Esophagus (tissue), 2 donors: Measurements from ENCODE around the gene NPLOC4. TPM values are rescaled to one million over a fixed set of nuclear protein-coding genes. Genes with fewer than 3 reads are reported as not detected.

ENCODE experiments used
- H3K27ac ChIP-seq, 2 donors: one replicate each; pipeline ENCODE4 v1.5.1; 2013; ENCODE audit warnings: low read depth in 2 of 2, mild to moderate bottlenecking in 2 of 2, inconsistent platforms in 1 of 2, low read length in 1 of 2, moderate library complexity in 1 of 2
- H3K27me3 ChIP-seq, 2 donors: one replicate each; pipeline ENCODE4 v1.6.1; 2013; ENCODE audit warnings: low read length in 2 of 2, control low read depth in 1 of 2, mild to moderate bottlenecking in 1 of 2; ENCODE audit not compliant: insufficient read depth in 2 of 2, control insufficient read depth in 1 of 2
- H3K36me3 ChIP-seq, 2 donors: one replicate each; pipeline ENCODE4 v1.6.1; 2013; ENCODE audit warnings: low read length in 1 of 2; ENCODE audit not compliant: control insufficient read depth in 2 of 2, insufficient read depth in 2 of 2
- H3K4me1 ChIP-seq, 2 donors: one replicate each; pipeline ENCODE4 v1.6.1; 2013; ENCODE audit warnings: low read length in 1 of 2; ENCODE audit not compliant: control insufficient read depth in 2 of 2, insufficient read depth in 2 of 2
- H3K4me3 ChIP-seq, 2 donors: one replicate each; pipeline ENCODE4 v1.5.1; 2013; ENCODE audit warnings: low read length in 2 of 2, mild to moderate bottlenecking in 2 of 2, low read depth in 1 of 2, moderate library complexity in 1 of 2
- H3K9me3 ChIP-seq, 2 donors: one replicate each; pipeline ENCODE4 v1.6.1; 2013; ENCODE audit warnings: mild to moderate bottlenecking in 2 of 2, low read depth in 1 of 2, low read length in 1 of 2, moderate library complexity in 1 of 2; ENCODE audit not compliant: control insufficient read depth in 2 of 2, insufficient read depth in 1 of 2
- WGBS, 2 donors: extraction: QIAGEN DNeasy Blood & Tissue Kit; methylation state at CpG; one replicate each; pipeline ENCODE4 v1.1.7; 2013; 5-methylcytosine and 5-hydroxymethylcytosine counted together
- polyA plus RNA-seq, 2 donors: library from polyadenylated mRNA; stranded (reverse); fragments of 200-250 nt; gene quantifications; one replicate each; pipeline ENCODE4 v1.2.3, GENCODE V29; 2013
- donor health status: healthy with polysubstance abuse.
- donor health status: Bipolar disorder and iron deficiency.

The NPLOC4 gene
- polyA plus RNA-seq, 2 donors = 30.6 to 38.8 TPM

DNA sequence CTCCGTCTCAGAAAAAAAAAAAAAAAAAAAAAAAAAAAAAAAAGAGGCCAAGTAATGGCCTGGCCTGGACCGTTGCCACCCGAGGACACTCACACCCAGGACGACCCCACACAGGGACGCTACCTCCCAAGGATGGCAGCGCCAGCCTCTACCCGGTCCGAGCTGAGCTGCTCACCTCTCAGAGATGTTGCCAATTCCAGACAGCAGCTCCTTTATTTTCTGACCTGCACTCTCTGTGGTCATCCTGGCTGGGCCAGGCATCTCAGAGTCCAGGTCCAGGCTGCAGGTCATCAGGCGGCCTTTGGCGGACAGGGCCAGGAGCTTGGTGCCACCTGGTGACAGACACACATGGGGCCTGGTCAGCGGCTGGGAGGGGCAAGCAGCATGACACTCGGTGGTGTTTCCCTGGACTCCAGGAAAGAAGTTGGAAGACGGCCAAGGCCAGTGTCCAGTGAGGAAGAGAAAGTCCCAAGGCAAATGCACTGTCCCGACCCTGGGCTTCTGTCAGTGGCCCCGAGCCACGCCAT, 87.8 kb downstream of the NPLOC4 start:
- Histone ChIP-seq H3K4me3 (no peak overlapping the region), H3K36me3 (peaks cover 3 to 49% of the 10 kb centered on the region in 2 donors), H3K9me3 (no peaks in the 10 kb centered on the region), H3K4me1 (peaks cover 2 to 18% of the 10 kb centered on the region in 2 donors), H3K27ac (no peak overlapping the region), H3K27me3 (no peaks in the 10 kb centered on the region)
- 85 to 87% methylated on average over 15 to 16 of the region's 16 CpGs for WGBS, 2 donors

DNA sequence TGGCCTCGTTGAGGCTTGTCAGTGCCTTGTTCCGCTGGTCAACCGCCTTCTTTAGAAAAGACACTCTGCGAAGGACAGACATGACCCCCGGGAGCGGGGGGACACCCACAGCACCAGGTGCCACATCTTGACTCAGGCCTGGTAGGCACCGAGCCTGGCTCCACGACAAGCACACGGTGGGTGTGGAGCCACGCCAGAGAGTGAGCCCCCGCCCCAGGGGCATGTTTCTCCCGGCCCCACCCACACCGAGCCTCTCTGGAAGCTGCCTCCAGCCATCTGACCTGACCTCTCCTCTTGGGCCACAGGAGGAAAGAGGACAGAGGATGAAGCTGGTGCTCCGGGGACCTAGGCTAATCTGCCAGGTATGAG, 89.3 kb downstream of the NPLOC4 start:
- H3K27me3 ChIP-seq = no peaks in the 10 kb centered on the region

DNA sequence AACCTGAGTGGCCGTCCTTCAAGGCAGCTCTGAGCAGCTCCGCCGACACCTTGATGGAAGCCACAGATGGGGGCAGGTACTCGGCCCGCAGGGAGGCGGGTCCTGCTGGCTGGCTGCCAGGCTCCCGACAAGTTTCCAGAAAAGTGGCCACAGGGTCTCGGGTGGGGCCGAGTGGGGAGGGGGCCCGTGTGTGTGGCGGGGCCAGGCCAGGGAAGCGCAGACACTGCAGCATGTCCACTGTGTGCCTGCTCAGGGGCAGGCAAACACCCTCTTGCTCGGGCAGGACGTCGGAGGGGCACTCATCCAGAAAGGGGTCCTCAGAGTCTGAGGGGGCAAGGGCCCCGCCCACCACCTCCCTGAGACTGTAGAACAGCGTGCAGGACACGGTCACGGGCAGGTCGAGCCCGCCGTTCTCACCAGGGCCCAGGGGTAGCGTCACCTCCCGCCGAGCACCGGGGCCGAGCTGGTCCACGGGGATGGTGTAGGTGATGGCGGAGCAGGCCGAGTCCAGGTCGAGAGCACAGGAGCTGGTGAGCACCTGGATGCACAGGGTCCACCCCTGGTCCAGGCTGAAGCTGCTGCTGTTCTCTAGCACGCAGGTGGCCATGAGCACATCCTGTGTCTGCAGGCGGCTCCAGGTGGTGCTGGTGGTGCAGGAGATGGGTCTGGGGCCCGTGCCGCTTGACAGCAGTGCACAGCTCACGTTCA, 89.9 kb downstream of the NPLOC4 start:
- Histone ChIP-seq H3K4me1 (peaks cover 2 to 9% of the 10 kb centered on the region in 2 donors), H3K9me3 (no peaks in the 10 kb centered on the region), H3K27me3 (no peaks in the 10 kb centered on the region), H3K27ac (no peak overlapping the region), H3K4me3 (no peak overlapping the region), H3K36me3 (peaks cover 3 to 65% of the 10 kb centered on the region in 2 donors)
- WGBS, 2 donors = 81 to 86% methylated on average over 34 to 36 of the region's 36 CpGs

More for the DNA sequence above, 89.3 kb downstream of the NPLOC4 start:
- no peak overlapping the region for H3K27ac ChIP-seq
- H3K9me3 ChIP-seq = no peaks in the 10 kb centered on the region
- WGBS, 2 donors = 78 to 82% methylated on average over 14 of the region's 14 CpGs
- no peak overlapping the region for H3K4me3 ChIP-seq
- peaks cover 3 to 62% of the 10 kb centered on the region in 2 donors for H3K36me3 ChIP-seq
- H3K4me1 ChIP-seq = peaks cover 2 to 9% of the 10 kb centered on the region in 2 donors

DNA sequence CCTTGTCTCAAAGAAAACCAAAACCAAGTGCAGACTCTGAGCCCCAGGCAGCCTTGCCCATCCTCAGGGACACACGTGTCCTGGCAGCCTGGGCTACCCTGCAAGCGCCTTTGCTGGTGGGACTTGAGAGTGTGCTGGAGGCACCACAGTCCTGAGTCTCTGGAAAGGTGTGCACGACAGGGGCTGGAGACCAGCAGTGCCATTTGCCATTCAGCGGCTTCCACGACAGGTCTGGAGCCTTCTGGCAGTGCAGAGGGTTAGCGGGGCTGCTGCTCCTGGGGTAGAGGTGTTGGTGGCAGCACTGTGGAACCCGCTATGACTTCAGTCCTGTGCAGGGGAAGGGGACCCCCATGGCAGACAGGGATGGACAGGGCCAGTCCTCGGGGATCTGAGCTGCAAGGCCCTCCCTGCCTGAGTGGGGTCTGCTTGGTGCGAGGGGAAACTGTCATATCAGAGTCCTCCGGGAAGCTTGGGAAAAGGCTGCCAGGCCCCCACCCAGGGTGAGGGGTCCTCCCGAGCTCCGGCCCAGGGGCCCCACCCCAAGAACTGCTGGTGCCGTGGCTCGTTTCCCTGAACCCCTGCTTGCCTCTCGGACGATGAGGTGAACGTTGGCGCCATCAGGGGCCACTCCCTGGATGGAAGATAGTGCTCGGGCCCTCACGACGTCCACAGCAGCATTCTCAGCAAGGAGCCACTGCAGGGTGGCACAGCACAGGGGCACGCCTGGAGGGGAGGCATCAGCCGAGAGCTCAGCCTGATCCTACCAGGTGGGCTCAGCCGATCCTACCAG, 91.6 kb downstream of the NPLOC4 start:
- H3K4me3 ChIP-seq = no peak overlapping the region
- WGBS, 2 donors = 89 to 91% methylated on average over 21 to 24 of the region's 24 CpGs
- H3K36me3 ChIP-seq = peaks cover 3 to 73% of the 10 kb centered on the region in 2 donors
- H3K4me1 ChIP-seq = peaks cover 0 to 2% of the 10 kb centered on the region in 2 donors
- no peak overlapping the region for H3K27ac ChIP-seq
- H3K27me3 ChIP-seq = no peaks in the 10 kb centered on the region
- H3K9me3 ChIP-seq = no peaks in the 10 kb centered on the region

DNA sequence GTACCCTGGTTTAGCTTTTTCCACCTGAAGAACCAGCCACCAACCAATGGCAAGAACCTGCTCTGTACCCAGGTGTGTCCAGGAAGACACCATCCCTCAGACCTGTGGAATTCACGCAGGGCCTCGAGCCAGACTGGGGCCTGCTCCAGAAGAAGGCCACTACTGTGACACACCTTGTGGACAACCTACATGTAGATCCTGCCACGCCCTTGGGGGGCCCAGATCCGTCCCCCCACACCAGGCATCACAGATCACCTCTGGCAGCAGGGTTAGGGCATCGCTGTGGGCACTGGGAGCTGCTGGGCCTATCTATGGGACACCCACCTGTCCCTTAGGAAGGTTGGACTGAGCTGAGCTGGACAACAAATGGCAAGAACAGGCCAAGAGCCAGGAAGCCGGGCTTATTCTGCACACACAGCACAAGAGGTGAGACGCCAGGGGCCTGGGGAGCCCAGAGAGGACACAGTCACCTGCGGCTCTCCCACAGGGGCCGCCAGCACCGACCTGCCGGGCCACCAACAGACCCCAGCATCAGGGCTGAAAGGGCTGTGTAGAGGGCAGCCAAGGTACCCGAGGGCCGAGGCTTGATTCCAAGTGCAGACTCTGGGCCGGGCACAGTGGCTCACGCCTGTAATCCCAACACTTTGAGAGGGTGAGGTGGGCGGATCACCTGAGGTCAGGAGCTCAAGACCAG, 92.5 kb downstream of the NPLOC4 start:
- peaks cover 3 to 70% of the 10 kb centered on the region in 2 donors for H3K36me3 ChIP-seq
- H3K9me3 ChIP-seq = no peaks in the 10 kb centered on the region
- H3K4me3 ChIP-seq = no peak overlapping the region
- no peaks in the 10 kb centered on the region for H3K27me3 ChIP-seq
- H3K27ac ChIP-seq = no peak overlapping the region
- WGBS, 2 donors = 89 to 91% methylated on average over 15 to 16 of the region's 16 CpGs
- peaks cover 0 to 2% of the 10 kb centered on the region in 2 donors for H3K4me1 ChIP-seq

DNA sequence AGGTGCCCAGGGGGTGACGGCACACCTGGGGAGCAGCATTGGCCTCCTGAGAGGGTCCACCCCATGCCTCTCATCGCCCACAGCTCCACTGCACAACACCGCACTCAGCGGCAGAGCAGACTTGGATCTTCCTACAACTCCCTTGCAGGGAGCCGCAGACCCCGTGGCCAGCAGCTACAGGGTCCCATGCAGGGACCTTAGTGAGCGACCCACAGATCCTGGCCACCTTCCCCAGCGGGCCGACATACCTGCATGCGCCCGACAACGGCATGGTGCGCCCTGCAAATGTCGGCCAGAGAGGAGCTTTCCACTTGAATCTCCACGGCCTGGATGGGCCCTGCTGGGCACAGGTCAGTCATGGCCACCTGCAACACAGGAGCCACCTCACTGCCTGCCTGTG, 93.2 kb downstream of the NPLOC4 start:
- no peaks in the 10 kb centered on the region for H3K27me3 ChIP-seq
- no peak overlapping the region for H3K27ac ChIP-seq
- WGBS, 2 donors = 94 to 96% methylated on average over 14 to 15 of the region's 15 CpGs
- H3K36me3 ChIP-seq = peaks cover 3 to 68% of the 10 kb centered on the region in 2 donors
- H3K4me3 ChIP-seq = no peak overlapping the region
- no peaks in the 10 kb centered on the region for H3K9me3 ChIP-seq
- peaks cover 0 to 2% of the 10 kb centered on the region in 2 donors for H3K4me1 ChIP-seq

DNA sequence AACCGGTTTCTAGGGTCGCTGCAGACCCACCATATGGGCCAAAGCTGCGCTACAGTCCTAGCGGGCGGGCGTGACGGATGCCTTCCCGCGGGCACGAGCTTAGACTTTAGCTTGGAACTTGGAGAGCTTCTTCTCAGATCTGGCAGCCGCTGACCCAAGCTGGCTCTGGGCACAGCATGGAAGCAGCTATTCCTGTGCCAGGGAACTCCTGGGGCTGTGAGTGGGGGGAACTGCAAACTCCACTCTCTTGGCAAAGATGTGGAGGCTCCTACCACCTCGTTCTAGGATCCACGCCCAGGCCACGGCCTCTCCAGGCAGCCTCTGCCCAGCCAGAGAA, 93.6 kb downstream of the NPLOC4 start:
- Histone ChIP-seq H3K27ac (no peak overlapping the region), H3K9me3 (no peaks in the 10 kb centered on the region), H3K4me3 (no peak overlapping the region), H3K27me3 (no peaks in the 10 kb centered on the region), H3K4me1 (peaks cover 0 to 2% of the 10 kb centered on the region in 2 donors), H3K36me3 (peaks cover 3 to 70% of the 10 kb centered on the region in 2 donors)
- WGBS, 2 donors = 68 to 73% methylated on average over 14 of the region's 14 CpGs

DNA sequence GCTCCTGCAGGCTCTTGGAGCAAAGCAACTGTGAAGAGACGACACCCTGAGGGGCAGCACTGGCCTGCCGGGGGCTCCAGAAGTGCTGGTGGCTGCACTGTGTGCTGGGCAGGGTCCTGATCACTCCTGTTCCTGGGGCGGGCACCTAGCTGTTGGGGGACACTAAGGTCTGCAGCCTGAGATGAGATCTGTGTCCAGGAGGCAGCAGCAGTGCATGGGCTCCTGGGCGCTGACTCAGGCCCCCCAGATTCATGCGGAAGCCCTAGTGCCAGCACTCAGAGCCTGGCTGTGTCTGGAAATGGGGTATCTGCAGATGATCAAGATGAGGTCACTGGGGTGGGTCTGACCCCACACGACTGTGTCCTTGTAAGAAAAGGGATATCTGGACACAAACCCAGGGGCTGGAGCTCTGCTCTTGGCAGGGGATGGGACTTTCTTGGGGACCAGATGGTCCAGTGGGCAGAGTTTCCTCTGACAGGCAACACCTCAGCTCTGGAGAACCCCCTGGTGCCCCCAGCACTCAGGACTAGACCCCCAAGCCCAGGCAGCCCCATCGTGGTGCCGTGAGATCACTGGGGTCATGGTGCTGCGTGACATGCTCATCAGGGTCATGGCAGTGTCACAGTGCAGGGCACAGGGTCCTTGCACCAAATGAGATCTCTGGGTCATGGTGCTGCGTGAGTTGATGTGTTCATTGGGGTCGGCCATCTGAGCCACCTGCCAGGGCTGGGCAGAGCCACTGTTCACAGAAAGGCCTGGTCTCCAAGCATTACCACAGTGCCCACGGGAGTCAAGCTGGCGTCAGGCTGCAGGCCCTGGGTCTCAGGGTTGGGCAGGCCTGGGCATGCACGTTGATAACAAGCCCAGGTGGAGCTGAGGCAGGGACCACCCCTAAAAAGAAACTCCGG, 94.2 kb downstream of the NPLOC4 start:
- Histone ChIP-seq H3K4me3 (no peak overlapping the region), H3K36me3 (peaks cover 3 to 69% of the 10 kb centered on the region in 2 donors), H3K9me3 (no peaks in the 10 kb centered on the region), H3K27ac (no peak overlapping the region), H3K27me3 (no peaks in the 10 kb centered on the region), H3K4me1 (peaks cover 0 to 2% of the 10 kb centered on the region in 2 donors)
- 75 to 87% methylated on average over 15 of the region's 15 CpGs for WGBS, 2 donors
